Lower lobe of right lung (tissue), 2 donors: Measurements from ENCODE around the gene FASTK. TPM values are rescaled to one million over a fixed set of nuclear protein-coding genes. Genes with fewer than 3 reads are reported as not detected.
A peak's percentile ranks its signal among the peaks of the same experiment; 100 is the strongest.

Source experiments
- ATAC-seq, 2 donors: fragments of 200-7000 bp; cut with Tn5 transposase; one replicate each; pipeline ENCODE4 v1.9.1; 2020 to 2022; ENCODE audit warnings: mild to moderate bottlenecking in 2 of 2, moderate library complexity in 2 of 2
- DNase-seq: peaks from one replicate; pipeline ENCODE4 v3.0.0-alpha.2; 2020
- H3K27ac ChIP-seq: fragments of 200-600 bp; one replicate; pipeline ENCODE4 v1.8.0; 2022
- H3K27me3 ChIP-seq: fragments of 200-600 bp; one replicate; pipeline ENCODE4 v1.8.0; 2022; ENCODE audit warnings: low read depth
- H3K36me3 ChIP-seq: fragments of 200-600 bp; one replicate; pipeline ENCODE4 v1.8.0; 2022; ENCODE audit warnings: mild to moderate bottlenecking
- H3K4me1 ChIP-seq: fragments of 200-600 bp; one replicate; pipeline ENCODE4 v1.8.0; 2022
- H3K4me3 ChIP-seq: fragments of 200-600 bp; one replicate; pipeline ENCODE4 v1.8.0; 2022; ENCODE audit warnings: mild to moderate bottlenecking
- H3K9me3 ChIP-seq: fragments of 200-600 bp; one replicate; pipeline ENCODE4 v1.8.0; 2022
- intact Hi-C: fragments of 100-400 bp; cut with DNase I; formaldehyde crosslinking; loops from one replicate; pipeline ENCODE4 v1.11.0; 2022
- total RNA-seq: library from RNA; stranded (reverse); fragmentation: NEBNext Ultra II Directional; extraction: Animal tissue kit (Norgen Biotek cat#: 25700); gene quantifications from one replicate; pipeline ENCODE4 v1.2.1, GENCODE V29; 2021
- TF ChIP-seq, protein P1 (sequence below): fragments of 200-600 bp; IDR thresholded peaks from one replicate; pipeline ENCODE4 v1.8.0; 2022; ENCODE audit warnings: antibody characterized with exemption, mild to moderate bottlenecking
- donor health status: DM: no; HTN: yes; CAD: no; lungs with severe emphysema.

FASTK gene
- total RNA-seq, 1 donor from 2014 or later = 54.4 TPM

DNA sequence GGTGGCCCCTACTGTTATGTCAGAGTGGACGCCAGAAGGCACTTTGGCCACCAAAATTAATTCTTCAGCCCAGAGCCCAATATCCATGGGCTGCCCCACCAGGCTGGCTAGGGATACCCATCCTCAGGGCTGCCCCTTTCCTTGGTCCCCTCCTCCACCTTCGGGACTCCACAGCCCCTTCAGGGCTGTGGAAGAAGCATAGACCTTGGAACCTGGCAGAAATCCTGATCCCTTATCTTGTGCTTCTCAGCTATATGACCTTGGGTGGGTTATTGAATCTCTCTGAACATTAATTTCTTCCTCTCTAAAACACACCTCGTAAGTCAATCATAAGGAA is 3.2 kb upstream of the FASTK start:
- Histone ChIP-seq H3K27me3 (no peaks in the 10 kb centered on the region), H3K4me1 (peaks cover 60% of the 10 kb centered on the region), H3K4me3 (peak overlapping the region; percentile 96), H3K9me3 (no peaks in the 10 kb centered on the region), H3K27ac (peak overlapping the region; percentile 84), H3K36me3 (no peaks in the 10 kb centered on the region)
- ATAC-seq = no peak
- DNase-seq = no peak
- intact Hi-C loops = no loop called here
- TF ChIP-seq, protein P1, sequence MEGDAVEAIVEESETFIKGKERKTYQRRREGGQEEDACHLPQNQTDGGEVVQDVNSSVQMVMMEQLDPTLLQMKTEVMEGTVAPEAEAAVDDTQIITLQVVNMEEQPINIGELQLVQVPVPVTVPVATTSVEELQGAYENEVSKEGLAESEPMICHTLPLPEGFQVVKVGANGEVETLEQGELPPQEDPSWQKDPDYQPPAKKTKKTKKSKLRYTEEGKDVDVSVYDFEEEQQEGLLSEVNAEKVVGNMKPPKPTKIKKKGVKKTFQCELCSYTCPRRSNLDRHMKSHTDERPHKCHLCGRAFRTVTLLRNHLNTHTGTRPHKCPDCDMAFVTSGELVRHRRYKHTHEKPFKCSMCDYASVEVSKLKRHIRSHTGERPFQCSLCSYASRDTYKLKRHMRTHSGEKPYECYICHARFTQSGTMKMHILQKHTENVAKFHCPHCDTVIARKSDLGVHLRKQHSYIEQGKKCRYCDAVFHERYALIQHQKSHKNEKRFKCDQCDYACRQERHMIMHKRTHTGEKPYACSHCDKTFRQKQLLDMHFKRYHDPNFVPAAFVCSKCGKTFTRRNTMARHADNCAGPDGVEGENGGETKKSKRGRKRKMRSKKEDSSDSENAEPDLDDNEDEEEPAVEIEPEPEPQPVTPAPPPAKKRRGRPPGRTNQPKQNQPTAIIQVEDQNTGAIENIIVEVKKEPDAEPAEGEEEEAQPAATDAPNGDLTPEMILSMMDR = no peak

DNA sequence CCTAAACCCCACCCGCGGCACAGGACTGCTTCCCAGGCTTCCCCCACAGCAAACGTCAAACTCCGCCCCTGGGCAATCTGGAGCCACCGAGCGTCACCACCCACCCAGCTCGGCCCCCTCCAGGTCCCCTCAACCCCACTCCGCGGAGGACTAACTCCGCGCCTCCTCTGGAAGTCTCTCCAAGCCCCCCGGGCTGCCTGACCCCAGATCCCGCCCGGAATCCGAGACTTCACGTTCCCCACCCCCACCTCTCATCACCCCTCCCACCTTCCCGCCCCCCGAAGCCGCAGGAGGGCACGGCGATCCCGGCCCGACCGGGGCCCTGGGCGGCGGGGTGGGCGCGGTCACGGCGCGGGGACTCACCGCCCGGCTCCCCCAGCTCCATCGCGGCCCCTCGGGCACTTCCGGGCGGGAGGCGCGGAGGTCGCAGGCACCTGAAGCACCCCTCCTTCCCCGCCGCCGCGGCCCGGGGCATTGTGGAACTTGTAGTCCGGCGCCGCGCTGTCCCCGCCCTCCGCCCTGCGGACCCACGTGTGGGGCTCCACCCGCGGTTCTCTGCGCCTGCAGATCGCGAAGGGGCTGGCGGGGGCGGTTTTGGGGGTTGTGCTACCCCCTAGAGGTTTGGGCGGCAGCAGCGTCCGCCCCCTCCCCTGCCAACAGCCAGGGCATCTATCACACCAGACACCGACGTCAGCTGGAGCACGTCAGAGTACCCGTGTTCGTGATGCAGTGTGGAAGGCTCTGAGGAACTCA is 2.6 kb upstream of the FASTK start, which contains the start of gene TMUB1:
TMUB1 (minus strand) TSS at position 423 of the 753 bp plus-strand sequence. CDS start 930 bp downstream, outside the sequence.
- Histone ChIP-seq H3K36me3 (no peaks in the 10 kb centered on the region), H3K27ac (peak within 1 kb of the TSS; percentile 84), H3K4me3 (peak within 1 kb of the TSS; percentile 96), H3K27me3 (no peaks in the 10 kb centered on the region), H3K9me3 (no peaks in the 10 kb centered on the region), H3K4me1 (peaks cover 60% of the 10 kb centered on the region)
- ATAC-seq (peak; percentile 32 to 66), DNase-seq (peak; percentile 90)
- intact Hi-C loops = no loop called here
- TF ChIP-seq, protein P1 = no peak

DNA sequence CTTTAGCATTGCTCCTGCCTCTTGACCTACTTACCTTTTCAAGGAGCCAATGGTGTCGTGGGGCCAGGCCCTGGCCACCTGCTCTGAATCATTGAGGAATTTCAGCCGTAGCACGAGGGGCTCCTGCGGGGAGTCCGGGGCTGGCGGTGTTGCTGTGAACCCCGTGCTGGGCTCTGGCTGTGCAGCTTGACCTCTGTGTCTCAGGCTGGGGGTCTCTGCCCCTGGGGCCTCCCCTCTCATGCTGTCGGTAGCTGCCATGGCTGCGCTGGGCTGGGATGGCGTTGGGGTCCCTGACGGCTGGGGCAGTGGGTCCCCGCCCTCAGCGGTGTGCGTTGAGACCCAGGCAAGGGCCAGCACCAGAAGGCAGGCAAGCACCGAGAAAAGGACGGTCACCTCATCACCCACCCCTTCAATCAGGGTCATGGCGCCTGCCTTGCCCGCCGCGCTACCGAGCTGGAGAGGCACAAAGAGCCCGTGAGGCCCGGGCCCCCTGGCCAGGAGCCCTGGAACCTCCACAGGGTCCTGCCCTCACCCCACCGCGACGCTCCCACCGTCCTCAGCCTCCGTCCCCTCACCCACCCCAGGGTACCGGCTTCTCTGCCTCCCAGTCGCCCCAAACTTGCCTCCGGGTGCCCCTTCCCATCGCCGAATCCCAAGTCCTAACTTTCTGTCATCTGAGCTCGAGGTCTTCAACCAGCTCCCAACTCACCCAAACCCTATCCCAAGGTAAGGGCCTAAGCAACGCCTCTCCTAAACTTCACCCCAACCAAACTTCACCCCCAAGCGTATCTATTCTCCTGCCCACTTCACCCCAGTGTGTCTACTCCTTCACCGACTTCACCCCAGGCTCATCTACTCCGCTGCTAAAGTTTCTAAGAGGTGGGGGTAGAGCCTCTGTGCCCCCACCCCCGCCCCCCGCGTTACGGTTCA is 1.8 kb upstream of the FASTK start:
- TF ChIP-seq, protein P1 = no peak
- Histone ChIP-seq H3K36me3 (peaks cover 7% of the 10 kb centered on the region), H3K4me3 (peak overlapping the region; percentile 96), H3K9me3 (no peaks in the 10 kb centered on the region), H3K27me3 (no peaks in the 10 kb centered on the region), H3K4me1 (peaks cover 54% of the 10 kb centered on the region), H3K27ac (peak overlapping the region; percentile 93)
- ATAC-seq = no peak
- intact Hi-C loops = no loop called here
- DNase-seq = no peak

DNA sequence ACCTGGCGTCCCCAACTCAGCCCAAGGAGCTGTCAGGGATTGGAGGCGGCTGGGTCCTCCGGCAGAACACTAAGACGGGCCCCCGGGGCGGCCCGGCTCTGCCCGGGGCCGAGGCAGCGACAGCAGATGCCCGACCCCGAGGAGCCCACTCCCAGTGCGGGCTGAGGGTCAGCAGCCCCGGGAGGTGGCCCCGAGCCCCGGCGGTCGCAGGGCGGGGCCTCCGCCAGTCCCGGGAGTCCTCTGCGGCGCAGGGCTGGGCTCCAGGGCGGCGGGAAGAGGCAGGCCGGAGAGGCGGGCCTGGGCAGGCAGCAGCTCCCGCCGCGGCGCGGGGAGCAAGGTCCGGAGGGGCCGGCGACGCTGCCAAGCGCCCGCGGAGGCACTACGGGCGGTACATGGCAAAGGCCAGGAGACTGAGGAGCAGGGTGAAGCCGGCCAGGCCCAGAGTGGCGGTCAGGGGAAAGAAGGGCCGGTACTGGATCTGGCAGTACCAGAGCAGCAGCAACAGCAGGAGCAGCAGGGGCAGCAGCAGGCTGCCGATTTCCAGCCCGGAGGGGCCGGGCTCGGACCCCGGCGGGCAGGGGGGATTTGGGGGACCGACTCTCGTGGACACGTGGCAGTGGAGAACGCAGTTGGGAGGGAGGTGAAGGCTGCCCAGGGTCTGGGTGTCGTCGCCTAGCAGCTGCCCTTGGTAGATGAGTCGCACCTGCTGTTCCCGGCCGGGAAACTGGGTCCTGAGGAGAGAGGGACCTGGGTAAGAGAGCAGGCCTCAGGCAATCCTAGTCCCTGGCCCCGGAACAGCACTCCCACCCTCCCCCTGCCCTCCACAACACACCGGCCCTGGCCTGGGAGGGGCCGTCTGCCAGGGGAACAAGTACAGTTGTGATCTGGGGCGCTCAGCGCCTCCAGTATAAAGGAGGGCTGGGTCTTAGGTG is 827 bp upstream of the FASTK start:
- Histone ChIP-seq H3K4me1 (peaks cover 54% of the 10 kb centered on the region), H3K9me3 (no peaks in the 10 kb centered on the region), H3K36me3 (peaks cover 14% of the 10 kb centered on the region), H3K4me3 (peak overlapping the region; percentile 96), H3K27ac (peak overlapping the region; percentile 93), H3K27me3 (no peaks in the 10 kb centered on the region)
- intact Hi-C loops = no loop called here
- DNase-seq (no peak), ATAC-seq (no peak)
- TF ChIP-seq, protein P1 = no peak

DNA sequence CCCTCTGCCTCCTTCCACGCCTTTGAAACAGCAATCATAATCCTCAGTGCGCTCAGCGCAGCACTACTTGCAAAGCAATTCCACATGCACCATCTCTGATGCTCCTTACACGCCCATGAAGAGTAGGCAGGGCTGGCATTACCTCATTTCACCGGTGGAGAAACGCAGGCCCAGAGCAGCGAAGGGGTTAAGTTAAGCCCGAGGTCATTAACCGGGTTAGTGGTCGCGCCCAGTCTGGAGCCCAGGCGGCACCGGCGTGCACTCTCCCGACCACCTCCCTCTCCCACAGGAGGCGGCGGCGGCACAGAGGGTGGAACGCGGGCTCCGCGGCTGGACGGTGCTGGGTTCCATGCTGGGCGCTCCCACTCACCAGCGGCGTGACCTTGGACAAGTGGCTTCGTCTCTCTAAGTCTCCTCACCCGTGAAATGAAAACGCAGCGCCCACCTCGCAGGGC is 515 bp downstream of the FASTK start:
- H3K4me1 ChIP-seq = peaks cover 46% of the 10 kb centered on the region
- H3K36me3 ChIP-seq = peaks cover 28% of the 10 kb centered on the region
- no peaks in the 10 kb centered on the region for H3K9me3 ChIP-seq
- ATAC-seq = peak; percentile 28 to 33
- no peak for DNase-seq
- peak overlapping the region; percentile 96 for H3K4me3 ChIP-seq
- H3K27me3 ChIP-seq = no peaks in the 10 kb centered on the region
- H3K27ac ChIP-seq = peak overlapping the region; percentile 93
- intact Hi-C loops = no loop called here
- TF ChIP-seq, protein P1 = no peak
